22Rv1 (cell line): ENCODE results near the gene MYD88.

Experiments
- CTCF ChIP-seq: fragments of 450-650 bp; IDR thresholded peaks from 2 replicates; pipeline ENCODE4 v1.5.1; 2017; ENCODE audit warnings: mild to moderate bottlenecking
- ZFX ChIP-seq: fragments of 450-650 bp; IDR thresholded peaks from 2 replicates; pipeline ENCODE4 v1.6.1; 2017; ENCODE audit warnings: antibody characterized with exemption, borderline replicate concordance

GRCh38 chr3:38141952-38142273 lies 3.5 kb downstream of the MYD88 start:
- TF ChIP-seq CTCF (no peak), ZFX (no peak)
